Measurements from ENCODE around the gene RUNDC1. TPM values are rescaled to one million over a fixed set of nuclear protein-coding genes. Genes with fewer than 3 reads are reported as not detected.

The RUNDC1 gene
- total and polyA plus RNA-seq, 2 experiments from 2014 or later = 6.1 to 11.9 TPM

GRCh38 chr17:43013296-43013695 is 32.9 kb downstream of the RUNDC1 start:
- Histone ChIP-seq H3K9me2 (ENCODE audit: insufficient read depth) (no peaks in the 10 kb centered on the region), H3K27me3 (ENCODE audit: insufficient read depth) (no peaks in the 10 kb centered on the region), H3K4me2 (no peak overlapping the region), H3K4me3 (no peak overlapping the region), H4K20me1 (replicated peaks; ENCODE audit: insufficient read depth) (no peaks in the 10 kb centered on the region), H3K79me2 (replicated peaks; ENCODE audit: insufficient read depth) (peaks cover 3% of the 10 kb centered on the region), H2AFZ (no peak overlapping the region), H3K4me1 (ENCODE audit: insufficient read depth) (peaks cover 10% of the 10 kb centered on the region), H3F3A (replicated peaks; ENCODE audit: low read depth) (no peaks in the 10 kb centered on the region), H3K27ac (ENCODE audit: low read depth) (no peak overlapping the region), H3K36me3 (ENCODE audit: insufficient read depth) (peaks cover 6% of the 10 kb centered on the region; the same call in 1 of the 2 replicates)
- Mint-ChIP-seq H3K9me3 (no peaks in the 10 kb centered on the region), H3K27ac (no peak overlapping the region), H3K36me3 (ENCODE audit: low read depth) (peaks cover 39% of the 10 kb centered on the region), H3K4me1 (peaks cover 35% of the 10 kb centered on the region), H3K4me3 (no peak overlapping the region), H3K27me3 (ENCODE audit: insufficient read depth, low read depth, poor library complexity) (peaks cover 5% of the 10 kb centered on the region)
- ATAC-seq = no peak
- DNase-seq (ENCODE audit: low spot score) = no peak
- TF ChIP-seq ZNF462 (CRISPR knock-in tag; IDR thresholded peaks at IDR 0.05) = no peak
- no peak for TF ChIP-seq STAT1 (IDR thresholded peaks at IDR 0.05; ENCODE audit: unreplicated experiment)
- no peak for TF ChIP-seq ZNF331 (CRISPR knock-in tag; IDR thresholded peaks at IDR 0.05; ENCODE audit: low read depth)
- TF ChIP-seq CREB1 (CRISPR knock-in tag; IDR thresholded peaks at IDR 0.05; ENCODE audit: low read depth) = no peak
- TF ChIP-seq EZH2phosphoT487 (IDR thresholded peaks at IDR 0.05; ENCODE audit: unreplicated experiment) = no peak
- TF ChIP-seq NANOG (IDR thresholded peaks at IDR 0.05; ENCODE audit: borderline replicate concordance) = no peak
- no peak for TF ChIP-seq EZH2 (IDR thresholded peaks at IDR 0.05; ENCODE audit: low read depth, unreplicated experiment)
- TF ChIP-seq ZNF114 (CRISPR knock-in tag; IDR thresholded peaks at IDR 0.05) = no peak
- no peak for TF ChIP-seq REST (IDR thresholded peaks at IDR 0.05; ENCODE audit: unreplicated experiment)

Measured in GM23338 (cell line).